HCT116 (cell line): Measurements from ENCODE around the gene IL1F10. TPM values are rescaled to one million over a fixed set of nuclear protein-coding genes. Genes with fewer than 3 reads are reported as not detected.

ENCODE experiments used
- ATAC-seq: fragments of 200-7000 bp; cut with Tn5 transposase; 2 replicates; pipeline ENCODE4 v1.9.1; 2020; ENCODE audit warnings: mild to moderate bottlenecking, moderate library complexity
- BruUV-seq: library from RNA; stranded (reverse); fragments of 400-500 nt; replicated peaks from 2 replicates; lab custom pipeline; 2021; lab: Mats Ljungman, UMichigan
- CTCF ChIA-PET: fragments of 300-600 bp; sonication (Branson Sonifier 250); formaldehyde crosslinking; loops from one replicate; lab custom pipeline; 2021; ENCODE audit warnings: antibody characterized with exemption; lab: Charles Lee
- POLR2A ChIA-PET: fragments of 300-600, 350-600 bp; sonication (Branson Sonifier 250); formaldehyde crosslinking; loops from one replicate; lab custom pipeline; 2021; ENCODE audit warnings: antibody characterized with exemption; lab: Charles Lee
- RAD21 ChIA-PET, 2 experiments: fragments of 300-600 bp; sonication (Branson Sonifier 250); formaldehyde crosslinking; loops; one replicate each; lab custom pipeline; 2023; ENCODE audit warnings: low total read pairs in 2 of 2; ENCODE audit not compliant: uncharacterized antibody in 2 of 2, unreplicated experiment in 2 of 2, low non-redundant PET in 1 of 2; lab: Charles Lee
- DNase-seq: peaks from one replicate; pipeline ENCODE4 v3.0.0-alpha.2; 2010; ENCODE audit warnings: low read depth, low spot score
- H2AFZ ChIP-seq: fragments of 200-600 bp; shearing (Covaris generic), sonication (generic); 2 replicates; pipeline ENCODE4 v1.6.1; 2017; ENCODE audit warnings: low read depth, mixed run types, mixed read lengths, antibody characterized with exemption, low read length; ENCODE audit not compliant: poor library complexity, severe bottlenecking
- H3K27ac ChIP-seq: 2 replicates; pipeline ENCODE4 v1.5.1; 2012; ENCODE audit warnings: low read depth, low read length
- H3K27me3 ChIP-seq: fragments of 200-600 bp; sonication (generic); 2 replicates; pipeline ENCODE4 v1.6.1; 2016; ENCODE audit warnings: mixed run types, low read length, mixed read lengths; ENCODE audit not compliant: insufficient read depth
- H3K36me3 ChIP-seq, 2 experiments: fragments of 200-500 bp in 1 of 2; fragments of 200-600 bp in 1 of 2; sonication (Bioruptor generic) in 1 of 2; sonication (generic) in 1 of 2; 2 replicates each; pipeline versions ENCODE4 v1.5.1 to v1.6.1; 2014 to 2016; ENCODE audit warnings: low read length in 2 of 2, inconsistent platforms in 1 of 2, mixed read lengths in 1 of 2, mixed run types in 1 of 2; ENCODE audit not compliant: insufficient read depth in 2 of 2, control insufficient read depth in 1 of 2
- H3K4me1 ChIP-seq, 2 experiments: fragments of 200-600 bp in 1 of 2; sonication (generic) in 1 of 2; 2 replicates each; pipeline versions ENCODE4 v1.5.1 to v1.6.1; 2012 to 2017; ENCODE audit warnings: low read length in 2 of 2, inconsistent platforms in 1 of 2, mild to moderate bottlenecking in 1 of 2, mixed read lengths in 1 of 2, mixed run types in 1 of 2, moderate library complexity in 1 of 2; ENCODE audit not compliant: insufficient read depth in 2 of 2, control insufficient read depth in 1 of 2
- H3K4me2 ChIP-seq: fragments of 200-600 bp; sonication (generic); 2 replicates; pipeline ENCODE4 v1.6.1; 2017; ENCODE audit warnings: mixed run types, low read length, mixed read lengths
- H3K4me3 ChIP-seq, 2 experiments: fragments of 200-600 bp in 1 of 2; sonication (generic) in 1 of 2; replicated peaks in 1 of 2; 2 replicates each; pipeline ENCODE4 v1.5.1; 2011 to 2016; ENCODE audit warnings: low read length in 2 of 2, control low read depth in 1 of 2, low read depth in 1 of 2, mild to moderate bottlenecking in 1 of 2, mixed read lengths in 1 of 2, mixed run types in 1 of 2
- H3K79me2 ChIP-seq: fragments of 200-600 bp; sonication (generic); 2 replicates; pipeline ENCODE4 v1.6.1; 2017; ENCODE audit warnings: mild to moderate bottlenecking, mixed run types, low read length, moderate library complexity, mixed read lengths; ENCODE audit not compliant: insufficient read depth
- H3K9ac ChIP-seq: fragments of 200-600 bp; sonication (generic); 2 replicates; pipeline ENCODE4 v1.6.1; 2016; ENCODE audit warnings: low read length, mixed read lengths
- H3K9me2 ChIP-seq: fragments of 200-600 bp; sonication (generic), shearing (Covaris generic); 2 replicates; pipeline ENCODE4 v1.6.1; 2017; ENCODE audit warnings: mixed run types, mild to moderate bottlenecking, moderate library complexity; ENCODE audit not compliant: insufficient read depth
- H3K9me3 ChIP-seq, 2 experiments: fragments of 200-500 bp in 1 of 2; fragments of 200-600 bp in 1 of 2; sonication (Bioruptor generic) in 1 of 2; sonication (generic) in 1 of 2; 2 replicates each; pipeline ENCODE4 v1.6.1; 2014 to 2017; ENCODE audit warnings: low read length in 2 of 2, mixed read lengths in 2 of 2, inconsistent platforms in 1 of 2, low read depth in 1 of 2, mild to moderate bottlenecking in 1 of 2, mixed run types in 1 of 2, moderate library complexity in 1 of 2; ENCODE audit not compliant: control insufficient read depth in 1 of 2, insufficient read depth in 1 of 2
- H4K20me1 ChIP-seq: fragments of 200-600 bp; sonication (generic), shearing (Covaris generic); 2 replicates; pipeline ENCODE4 v1.6.1; 2017; ENCODE audit warnings: mixed run types, mild to moderate bottlenecking, moderate library complexity; ENCODE audit not compliant: insufficient read depth
- CEBPB ChIP-seq: IDR thresholded peaks from 2 replicates; pipeline ENCODE4 v1.6.1; 2012; ENCODE audit warnings: low read depth
- ELF1 ChIP-seq: IDR thresholded peaks from 2 replicates; pipeline ENCODE4 v1.6.1; 2012; ENCODE audit warnings: low read depth, borderline replicate concordance
- EZH2phosphoT487 ChIP-seq: fragments of 200-600 bp; IDR thresholded peaks from 2 replicates; pipeline ENCODE4 v1.6.1; 2018; ENCODE audit warnings: antibody characterized with exemption, borderline replicate concordance
- FOSL1 ChIP-seq: IDR thresholded peaks from 2 replicates; pipeline ENCODE4 v1.6.1; 2012; ENCODE audit warnings: low read depth
- POLR2A ChIP-seq: IDR thresholded peaks from 2 replicates; pipeline ENCODE4 v1.7.0; 2011; ENCODE audit warnings: borderline replicate concordance; ENCODE audit not compliant: insufficient read depth, insufficient read length; ENCODE audit errors: extremely low read depth
- REST ChIP-seq: IDR thresholded peaks from 2 replicates; pipeline ENCODE4 v1.6.1; 2012; ENCODE audit warnings: low read depth
- ZFX ChIP-seq: fragments of 450-650 bp; IDR thresholded peaks from 2 replicates; pipeline ENCODE4 v1.6.1; 2017
- ZNF274 ChIP-seq: fragments of 200-500 bp; sonication (Bioruptor generic); IDR thresholded peaks from 2 replicates; pipeline ENCODE4 v1.6.1; 2014; ENCODE audit warnings: mild to moderate bottlenecking, low read depth, low read length, inconsistent platforms
- intact Hi-C: fragments of 100-400 bp; cut with micrococcal nuclease; formaldehyde crosslinking; loops from 2 replicates; pipeline ENCODE4 v1.10.0; 2022
- total RNA-seq: library from RNA; stranded (reverse); gene quantifications from one replicate; pipeline ENCODE4 v1.2.1, GENCODE V29; 2021; ENCODE audit not compliant: unreplicated experiment

IL1F10 gene
- total RNA-seq, 1 experiment from 2014 or later, result not detected

- TF ChIP-seq CEBPB (no peak), POLR2A (no peak)
Measured at GRCh38 chr2:113054066-113054465, 13.7 kb upstream of the IL1F10 start (continued).

GRCh38 chr2:113056521-113056920 lies 11.2 kb upstream of the IL1F10 start:
- no peak overlapping the region for H3K9ac ChIP-seq
- DNase-seq, result no peak
- peaks cover 0 to 4% of the 10 kb centered on the region in 2 experiments; a peak in 1 of 4 replicates for H3K4me1 ChIP-seq
- RAD21 ChIA-PET, result no interaction called here
- no peaks in the 10 kb centered on the region for H3K9me3 ChIP-seq
- CTCF ChIA-PET, result no interaction called here
- H3K27me3 ChIP-seq, result no peaks in the 10 kb centered on the region
- no peaks in the 10 kb centered on the region for H3K36me3 ChIP-seq
- TF ChIP-seq ZNF274 (no peak), ZFX (no peak), ELF1 (no peak), REST (no peak), FOSL1 (no peak), POLR2A (no peak), EZH2phosphoT487 (no peak)
- POLR2A ChIA-PET, result no interaction called here
- BruUV-seq, result no TSS peak
- H3K9me2 ChIP-seq, result no peaks in the 10 kb centered on the region
- no peak overlapping the region for H2AFZ ChIP-seq
- H3K79me2 ChIP-seq, result no peaks in the 10 kb centered on the region
- no peak overlapping the region for H3K4me3 ChIP-seq
- H3K4me2 ChIP-seq, result no peak overlapping the region
- no peak for ATAC-seq
- intact Hi-C loops, result no loop called here
- H3K27ac ChIP-seq, result no peak overlapping the region
- no peaks in the 10 kb centered on the region for H4K20me1 ChIP-seq
